Body of pancreas (tissue), 4 donors: Measurements from ENCODE around the gene PTPRD. TPM values are rescaled to one million over a fixed set of nuclear protein-coding genes. Genes with fewer than 3 reads are reported as not detected.

ENCODE experiments used
- ATAC-seq: fragments of 150-250 bp; one replicate; pipeline ENCODE4 v1.9.1; 2016
- DNase-seq, 4 donors: peaks; one replicate each; pipeline ENCODE4 v3.0.0-alpha.2; 2019
- H3K27ac ChIP-seq, 4 donors: fragments of 200-600 bp; sonication (generic); 1 replicate in 3 of 4; 2 replicates in 1 of 4; pipeline versions ENCODE4 v1.5.1 to v1.6.1; 2016 to 2019; ENCODE audit warnings: mild to moderate bottlenecking in 1 of 4, mixed read lengths in 1 of 4, moderate library complexity in 1 of 4
- H3K27me3 ChIP-seq, 2 donors: fragments of 200-600 bp; sonication (generic); one replicate each; pipeline ENCODE4 v1.6.0; 2016; ENCODE audit warnings: mild to moderate bottlenecking in 1 of 2
- H3K36me3 ChIP-seq, 2 donors: fragments of 200-600 bp; sonication (generic); replicated peaks in 1 of 2; 2 replicates each; pipeline ENCODE4 v1.5.1; 2016; ENCODE audit warnings: low read depth in 2 of 2; ENCODE audit not compliant: insufficient read depth in 1 of 2
- H3K4me1 ChIP-seq: fragments of 200-600 bp; sonication (generic); one replicate; pipeline ENCODE4 v1.6.0; 2016
- H3K4me3 ChIP-seq, 2 donors: fragments of 200-600 bp; sonication (generic); 1 replicate in 1 of 2; 2 replicates in 1 of 2; pipeline ENCODE4 v1.5.1; 2016 to 2019
- H3K9me3 ChIP-seq, 3 donors: fragments of 200-600 bp; sonication (generic); 1 replicate in 2 of 3; 2 replicates in 1 of 3; pipeline ENCODE4 v1.5.1; 2016
- CTCF ChIP-seq, 7 experiments: fragments of 450-650 bp in 4 of 7; fragments of 200-600 bp in 3 of 7; sonication (generic) in 3 of 7; IDR thresholded peaks; one replicate each; pipeline ENCODE4 v1.5.1; 2016 to 2019; ENCODE audit warnings: antibody characterized with exemption in 7 of 7
- POLR2A ChIP-seq, 3 donors: fragments of 450-650 bp; IDR thresholded peaks; one replicate each; pipeline ENCODE4 v1.6.1; 2016; ENCODE audit warnings: antibody characterized with exemption in 3 of 3, mild to moderate bottlenecking in 2 of 3
- WGBS, 2 donors: methylation state at CpG; one replicate each; pipeline ENCODE4 v1.1.5; 2017; 5-methylcytosine and 5-hydroxymethylcytosine counted together
- intact Hi-C: fragments of 100-400 bp; cut with DNase I; formaldehyde crosslinking; loops from one replicate; pipeline ENCODE4 v1.15.1; 2023
- total RNA-seq, 2 donors: library from RNA; depleted of rRNA; stranded (reverse); fragments of >200 nt; gene quantifications; one replicate each; pipeline ENCODE4 v1.1.0, GENCODE V29; 2016

The PTPRD gene
- total RNA-seq, 2 donors from 2014 or later = 4.3 to 4.9 TPM

GRCh38 chr9:8660383-8660782 lies 1952.4 kb downstream of the PTPRD start:
- intact Hi-C loops = no loop called here
- no peak overlapping the region for H3K27ac ChIP-seq
- TF ChIP-seq CTCF (IDR thresholded peaks at IDR 0.05) (no peak), POLR2A (IDR thresholded peaks at IDR 0.05) (no peak)
- H3K4me1 ChIP-seq = no peaks in the 10 kb centered on the region
- no peaks in the 10 kb centered on the region for H3K27me3 ChIP-seq
- DNase-seq (peak; percentile 46 to 78 (median 67)), ATAC-seq (peak; percentile 81)
- H3K36me3 ChIP-seq = no peaks in the 10 kb centered on the region
- no peak overlapping the region for H3K4me3 ChIP-seq
- no peaks in the 10 kb centered on the region for H3K9me3 ChIP-seq

- no peak overlapping the region for H3K27ac ChIP-seq
- H3K27me3 ChIP-seq = no peaks in the 10 kb centered on the region
- no peak for ATAC-seq
- DNase-seq = no peak
- TF ChIP-seq POLR2A (IDR thresholded peaks at IDR 0.05) (no peak), CTCF (IDR thresholded peaks at IDR 0.05) (no peak)
- H3K36me3 ChIP-seq = no peaks in the 10 kb centered on the region
- no peak overlapping the region for H3K4me3 ChIP-seq
- no peaks in the 10 kb centered on the region for H3K9me3 ChIP-seq
- H3K4me1 ChIP-seq = no peaks in the 10 kb centered on the region
- intact Hi-C loops = no loop called here
Observed at GRCh38 chr9:8659108-8659507, 1953.7 kb downstream of the PTPRD start.

- DNase-seq (no peak), ATAC-seq (no peak)
- Histone ChIP-seq H3K36me3 (no peaks in the 10 kb centered on the region), H3K9me3 (no peaks in the 10 kb centered on the region), H3K27ac (no peak overlapping the region), H3K4me1 (no peaks in the 10 kb centered on the region), H3K4me3 (no peak overlapping the region), H3K27me3 (no peaks in the 10 kb centered on the region)
- WGBS, 2 donors = 46 to 59% methylated on average over 2 of the region's 2 CpGs
- intact Hi-C loops = no loop called here
- TF ChIP-seq POLR2A (IDR thresholded peaks at IDR 0.05) (no peak), CTCF (IDR thresholded peaks at IDR 0.05) (no peak)
Observed at GRCh38 chr9:8655071-8655470, 1957.7 kb downstream of the PTPRD start.

- ATAC-seq (no peak), DNase-seq (no peak)
- TF ChIP-seq POLR2A (IDR thresholded peaks at IDR 0.05) (no peak), CTCF (IDR thresholded peaks at IDR 0.05) (no peak)
- no peaks in the 10 kb centered on the region for H3K9me3 ChIP-seq
- H3K27ac ChIP-seq = no peak overlapping the region
- intact Hi-C loops = no loop called here
- H3K27me3 ChIP-seq = no peaks in the 10 kb centered on the region
- no peaks in the 10 kb centered on the region for H3K4me1 ChIP-seq
- no peak overlapping the region for H3K4me3 ChIP-seq
- no peaks in the 10 kb centered on the region for H3K36me3 ChIP-seq
- WGBS, 2 donors = 58 to 79% methylated on average over 1 of the region's 1 CpG
Observed at GRCh38 chr9:8653855-8654254, 1958.9 kb downstream of the PTPRD start.

- ATAC-seq = no peak
Observed at GRCh38 chr9:8653111-8653510, 1959.7 kb downstream of the PTPRD start.

More at GRCh38 chr9:8653111-8653510, 1959.7 kb downstream of the PTPRD start:
- H3K27ac ChIP-seq = no peak overlapping the region
- DNase-seq = no peak
- TF ChIP-seq CTCF (IDR thresholded peaks at IDR 0.05) = no peak
- TF ChIP-seq POLR2A (IDR thresholded peaks at IDR 0.05) = no peak
- H3K36me3 ChIP-seq = no peaks in the 10 kb centered on the region
- H3K4me1 ChIP-seq = no peaks in the 10 kb centered on the region
- no peaks in the 10 kb centered on the region for H3K27me3 ChIP-seq
- H3K4me3 ChIP-seq = no peak overlapping the region
- 49 to 55% methylated on average over 2 of the region's 2 CpGs for WGBS, 2 donors
- intact Hi-C loops = no loop called here
- H3K9me3 ChIP-seq = no peaks in the 10 kb centered on the region
